ENCODE data around the gene ATP5IF1.

ATP5IF1 gene

GRCh38 chr1:28236656-28237322, 865 bp downstream of the ATP5IF1 start:
- H3K4me3 ChIP-seq (replicated peaks; ENCODE audit: low read depth, low read length): peak overlapping the region; percentile 78
- no peak for TF ChIP-seq CTCF (IDR thresholded peaks at IDR 0.05; ENCODE audit: low read depth, low read length, missing control alignments)
- DNase-seq (ENCODE audit: extremely low read depth, low read depth): no peak

- no peak overlapping the region for H3K4me3 ChIP-seq (replicated peaks; ENCODE audit: low read depth, low read length)
- no peak for TF ChIP-seq CTCF (IDR thresholded peaks at IDR 0.05; ENCODE audit: low read depth, low read length, missing control alignments)
- no peak for DNase-seq (ENCODE audit: extremely low read depth, low read depth)
Observed at GRCh38 chr1:28239004-28239403, 3.1 kb downstream of the ATP5IF1 start.

GRCh38 chr1:28240024-28240423, 4.1 kb downstream of the ATP5IF1 start:
- no peak for TF ChIP-seq CTCF (IDR thresholded peaks at IDR 0.05; ENCODE audit: low read depth, low read length, missing control alignments)
- DNase-seq (ENCODE audit: extremely low read depth, low read depth): no peak
- no peak overlapping the region for H3K4me3 ChIP-seq (replicated peaks; ENCODE audit: low read depth, low read length)

GRCh38 chr1:28241638-28242241, 5.8 kb downstream of the ATP5IF1 start:
- no peak for TF ChIP-seq CTCF (IDR thresholded peaks at IDR 0.05; ENCODE audit: low read depth, low read length, missing control alignments)
- DNase-seq (ENCODE audit: extremely low read depth, low read depth): no peak
- H3K4me3 ChIP-seq (replicated peaks; ENCODE audit: low read depth, low read length): no peak overlapping the region

- no peak for TF ChIP-seq CTCF (IDR thresholded peaks at IDR 0.05; ENCODE audit: low read depth, low read length, missing control alignments)
- no peak for DNase-seq (ENCODE audit: extremely low read depth, low read depth)
- H3K4me3 ChIP-seq (replicated peaks; ENCODE audit: low read depth, low read length): no peak overlapping the region
Observed at GRCh38 chr1:28243685-28244311, 7.9 kb downstream of the ATP5IF1 start.

- DNase-seq (ENCODE audit: extremely low read depth, low read depth): no peak
- TF ChIP-seq CTCF (IDR thresholded peaks at IDR 0.05; ENCODE audit: low read depth, low read length, missing control alignments): no peak
- no peak overlapping the region for H3K4me3 ChIP-seq (replicated peaks; ENCODE audit: low read depth, low read length)
Observed at GRCh38 chr1:28244549-28245251, 8.8 kb downstream of the ATP5IF1 start.

Measured in HFF-Myc (cell line).